GM21825 (cell line): Measurements from ENCODE around the gene APOLD1.
"Not testable (repeated sequence)": the region's sequence is repeated elsewhere in the genome, so short reads cannot be mapped to it uniquely, and the experiment has no call there.

Experiments
- ATAC-seq: cut with Tn5 transposase; IDR thresholded peaks from one replicate; pipeline ENCODE4 v1.9.1; 2021; ENCODE audit warnings: mild to moderate bottlenecking, moderate library complexity; ENCODE audit not compliant: unreplicated experiment

The APOLD1 gene, protein sequence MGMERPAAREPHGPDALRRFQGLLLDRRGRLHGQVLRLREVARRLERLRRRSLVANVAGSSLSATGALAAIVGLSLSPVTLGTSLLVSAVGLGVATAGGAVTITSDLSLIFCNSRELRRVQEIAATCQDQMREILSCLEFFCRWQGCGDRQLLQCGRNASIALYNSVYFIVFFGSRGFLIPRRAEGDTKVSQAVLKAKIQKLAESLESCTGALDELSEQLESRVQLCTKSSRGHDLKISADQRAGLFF

DNA sequence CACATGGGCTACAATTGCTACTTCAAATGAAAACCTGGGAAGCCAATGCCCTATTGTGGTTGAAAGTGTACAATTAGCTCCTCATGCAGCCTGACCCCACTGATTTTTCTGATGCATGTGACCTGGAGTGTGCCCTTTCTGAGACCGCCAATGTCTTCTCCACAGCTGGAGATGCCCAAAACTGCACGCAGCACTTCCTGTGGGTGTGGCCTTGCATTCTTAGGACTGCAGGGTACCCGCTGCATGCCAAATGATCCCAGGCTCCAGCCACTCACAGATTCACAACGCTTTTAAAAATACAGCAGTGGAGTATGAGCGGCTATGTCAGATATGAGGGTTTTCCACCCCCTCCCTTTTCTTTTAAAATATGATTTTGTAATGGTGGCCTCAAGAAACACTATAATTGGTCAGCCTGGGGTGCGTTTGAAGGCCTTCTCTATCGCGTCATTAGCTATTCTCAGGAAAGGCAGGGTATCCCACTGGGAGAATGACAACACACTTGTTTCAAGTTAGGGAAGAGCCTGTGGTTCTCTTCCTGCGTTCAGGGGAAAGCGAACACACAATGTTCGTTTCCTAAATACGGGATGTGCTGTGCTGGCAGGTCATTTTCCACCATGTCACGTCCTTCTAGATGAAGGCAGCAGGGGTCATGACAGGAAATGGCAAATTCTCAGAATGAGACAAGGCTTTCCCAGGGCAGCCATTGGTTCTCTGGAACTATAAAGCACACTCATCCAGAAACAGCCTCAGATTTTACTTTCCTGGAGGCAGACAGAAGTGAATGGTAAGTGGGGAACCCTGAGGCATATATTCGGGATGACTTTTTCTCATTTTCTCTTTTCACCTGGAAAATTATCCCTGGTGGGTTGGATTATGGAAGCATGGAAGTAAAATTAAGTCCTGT, at the start of gene APOLD1:
Gene APOLD1, plus strand, starts transcription at position 749 of the 904 bp plus-strand sequence. Its CDS starts 33 bp downstream, at position 782.
- ATAC-seq = no peak

DNA sequence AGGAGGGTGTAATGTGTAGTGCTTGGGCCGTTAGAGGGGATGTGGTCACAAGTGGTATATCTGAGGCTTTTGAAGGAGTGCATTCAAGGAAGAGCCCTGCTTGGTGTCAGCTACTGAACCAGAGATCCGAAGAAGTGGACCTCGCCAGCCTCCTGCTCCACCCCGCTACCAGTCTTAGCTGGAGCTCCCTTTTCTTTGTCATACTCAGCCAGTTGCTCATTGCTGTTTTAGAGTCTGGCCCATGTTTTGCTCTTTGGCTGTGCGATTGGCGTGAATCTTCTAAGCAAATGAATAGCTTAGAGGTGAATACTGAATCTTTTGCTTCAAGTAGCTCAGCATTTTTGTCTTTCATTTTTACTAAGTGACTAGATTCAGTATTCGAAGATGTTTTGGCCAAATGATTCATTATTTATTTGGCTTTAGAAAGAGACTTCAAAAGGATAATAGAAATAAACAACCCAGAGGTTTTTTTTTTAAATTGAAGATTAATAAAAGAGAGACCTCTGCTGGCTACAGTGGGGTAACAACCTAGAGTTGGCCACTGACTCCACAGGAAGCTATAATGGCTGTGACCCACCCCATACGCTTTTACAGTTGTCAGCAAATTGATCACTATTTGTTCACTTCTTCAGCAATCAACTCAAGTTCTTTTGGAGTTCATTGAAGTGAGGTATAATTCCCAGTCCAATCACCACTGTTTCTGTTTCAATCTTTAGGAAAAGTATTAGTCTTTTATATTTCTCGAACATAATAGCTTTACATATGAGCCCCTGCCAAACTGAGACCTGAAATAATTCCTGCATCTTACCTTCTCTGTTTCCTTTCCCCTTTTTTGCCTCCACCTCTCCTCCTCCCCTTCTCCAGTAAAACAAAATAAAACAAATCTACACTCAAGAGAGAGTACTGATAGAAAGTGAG, 48.4 kb upstream of the APOLD1 start:
- ATAC-seq = peak; percentile 65

DNA sequence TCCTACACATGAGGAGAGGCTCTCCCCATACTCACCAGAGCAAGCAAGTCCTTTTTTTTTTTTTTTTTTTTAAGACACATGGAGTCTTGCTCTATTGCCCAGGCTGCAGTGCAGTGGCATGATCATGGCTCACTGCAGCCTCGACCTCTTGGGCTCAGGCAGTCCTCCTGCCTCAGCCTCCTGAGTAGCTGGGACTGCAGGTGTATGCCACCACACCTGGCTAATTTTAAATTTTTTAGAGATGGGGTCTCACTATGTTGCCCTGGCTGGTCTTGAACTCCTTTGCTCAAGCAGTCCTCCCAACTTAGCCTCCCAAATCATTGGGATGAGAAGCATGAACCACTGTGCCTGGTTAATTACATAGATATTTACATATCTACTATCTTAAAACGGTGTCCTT, 47.3 kb upstream of the APOLD1 start:
- ATAC-seq = not testable (repeated sequence)

DNA sequence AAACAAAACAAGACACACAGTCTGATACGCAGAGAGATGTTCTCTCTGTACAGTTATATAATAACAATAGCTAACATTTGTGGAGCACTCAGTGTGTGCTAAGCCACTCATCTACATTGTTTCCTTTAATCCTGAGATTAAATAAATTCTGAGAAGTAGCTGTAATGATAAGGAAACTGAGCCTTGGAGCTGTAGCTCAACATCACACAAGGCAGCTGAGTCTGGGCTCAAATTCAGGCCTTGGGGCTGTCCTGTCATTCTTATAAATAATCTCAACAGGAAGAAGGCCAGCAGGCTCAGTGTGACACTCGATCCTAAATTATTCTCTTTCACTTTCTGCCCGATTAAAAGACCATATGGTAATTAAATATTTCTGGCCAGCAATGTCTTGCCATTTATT, 43.8 kb upstream of the APOLD1 start:
- no peak for ATAC-seq

DNA sequence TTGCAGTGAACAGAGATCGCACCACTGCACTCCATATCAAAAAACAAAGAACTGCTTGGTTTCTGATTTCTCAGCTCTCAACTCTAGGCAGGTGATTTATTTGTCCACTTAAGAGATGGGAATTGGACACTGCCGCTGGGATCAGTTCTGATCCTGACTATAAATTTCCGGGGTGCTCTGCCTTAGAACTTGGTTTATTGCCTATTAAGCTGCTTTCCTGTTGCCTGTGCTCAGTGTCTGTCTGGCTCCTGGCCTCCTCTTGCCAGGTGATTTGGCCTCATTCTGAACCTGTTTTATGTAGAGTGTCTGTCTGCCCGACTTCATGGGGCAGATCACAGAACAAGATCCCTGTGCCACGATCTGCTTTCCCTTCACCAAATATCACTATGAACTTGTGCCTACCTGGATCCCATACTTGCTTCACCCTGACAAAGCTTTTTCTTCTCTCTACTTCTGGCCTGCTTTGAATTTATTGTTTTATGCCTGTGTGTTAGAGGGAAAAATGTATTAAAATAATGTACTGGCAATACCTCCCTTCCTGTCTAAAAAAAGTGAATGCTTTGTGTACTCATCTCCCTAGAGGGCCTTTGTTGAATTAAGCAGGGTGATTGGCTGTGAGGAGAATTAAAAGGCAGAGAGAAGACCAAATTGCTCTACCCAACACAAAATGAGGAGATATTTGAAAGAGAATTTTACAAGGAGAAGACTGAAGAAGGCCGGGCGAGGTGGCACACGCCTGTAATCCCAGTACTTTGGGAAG, 40.7 kb upstream of the APOLD1 start:
- no peak for ATAC-seq

DNA sequence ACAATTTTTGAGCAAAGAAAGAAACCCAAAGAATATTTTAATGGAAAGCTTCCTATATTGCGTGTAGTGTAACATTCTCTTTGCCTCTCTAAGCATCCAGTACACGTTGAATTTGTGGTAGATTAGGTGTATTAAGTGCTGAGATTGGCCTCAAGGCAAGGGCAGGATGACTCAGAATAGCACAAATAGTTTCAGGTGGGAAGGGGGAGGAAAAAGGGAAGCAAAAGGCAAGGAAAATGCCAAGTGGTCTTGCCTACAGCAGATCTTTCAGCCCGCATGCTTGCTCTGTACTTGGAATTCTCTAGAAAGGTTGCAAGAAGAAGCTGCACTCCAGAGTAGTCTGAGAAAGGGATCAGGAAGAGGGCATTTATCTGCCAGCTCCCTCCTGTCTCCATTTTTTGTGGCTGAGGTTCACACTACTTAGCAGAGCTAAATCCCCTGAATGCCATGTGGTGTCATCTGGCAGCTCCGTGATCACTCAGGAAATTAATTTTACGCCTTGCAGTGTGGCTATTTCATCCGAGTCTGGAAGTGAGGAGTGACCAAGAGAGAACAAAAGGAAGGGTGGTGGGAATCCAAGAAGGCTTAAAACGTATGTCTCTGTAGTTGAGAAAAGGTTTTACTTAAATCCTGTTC, 39.8 kb upstream of the APOLD1 start:
- ATAC-seq = no peak

DNA sequence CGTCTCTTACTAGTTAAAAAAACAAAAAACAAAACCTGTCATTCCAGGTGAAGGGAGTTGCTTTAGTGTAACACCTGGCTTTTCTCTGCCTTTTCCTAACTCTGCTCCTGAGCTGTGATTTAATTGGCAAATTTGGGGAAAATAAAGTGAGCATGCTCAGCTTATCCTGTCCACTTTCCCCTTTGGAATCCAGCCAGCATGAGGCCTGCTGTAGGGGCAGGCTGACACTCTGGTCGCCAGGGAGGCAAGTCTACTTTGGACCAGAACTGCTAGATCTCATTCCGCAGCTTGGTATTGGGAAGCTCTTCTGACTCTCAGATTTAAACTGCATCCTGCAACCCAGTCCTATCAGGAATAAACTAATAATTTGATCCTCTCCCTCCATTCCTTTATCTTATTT, 38.2 kb upstream of the APOLD1 start:
- ATAC-seq = no peak

DNA sequence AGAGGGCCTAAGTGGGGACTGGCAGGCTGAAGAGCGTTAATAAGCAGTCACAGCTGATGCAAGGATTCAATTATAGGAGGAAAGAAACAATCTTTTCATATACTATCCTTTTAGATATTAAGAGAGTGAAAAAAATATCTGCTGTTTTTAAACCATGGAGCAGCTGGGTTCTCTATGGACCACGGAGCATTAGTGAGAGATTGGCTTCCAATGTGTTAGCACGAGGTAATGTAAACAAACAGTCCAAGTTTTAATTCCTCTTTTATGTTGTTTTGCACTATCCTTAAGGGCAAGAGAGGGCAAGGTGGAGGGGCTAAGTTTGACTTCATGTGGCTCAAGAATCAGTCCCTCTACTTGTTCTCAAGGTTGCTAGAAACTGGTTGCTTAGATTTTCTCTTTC, 37.4 kb upstream of the APOLD1 start:
- no peak for ATAC-seq

DNA sequence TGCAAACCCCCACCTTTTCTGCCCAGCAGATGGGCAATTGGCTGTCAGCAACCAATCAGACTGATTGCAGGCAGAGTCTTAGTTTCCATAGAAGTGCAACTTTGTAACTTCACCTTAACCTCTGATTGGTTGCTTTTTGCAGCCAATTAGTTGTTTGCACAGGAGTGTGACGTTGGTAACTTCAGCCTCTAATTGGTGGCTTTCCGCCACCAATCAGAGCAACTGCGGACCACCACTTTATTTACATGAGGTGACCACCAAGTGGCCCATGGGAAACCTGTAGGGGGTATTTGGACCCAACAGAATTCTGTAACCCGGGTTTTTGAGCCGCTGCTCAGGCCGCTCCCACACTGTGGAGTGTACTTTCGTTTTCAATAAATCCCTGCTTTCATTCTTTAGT, 36.0 kb upstream of the APOLD1 start:
- ATAC-seq = no peak

DNA sequence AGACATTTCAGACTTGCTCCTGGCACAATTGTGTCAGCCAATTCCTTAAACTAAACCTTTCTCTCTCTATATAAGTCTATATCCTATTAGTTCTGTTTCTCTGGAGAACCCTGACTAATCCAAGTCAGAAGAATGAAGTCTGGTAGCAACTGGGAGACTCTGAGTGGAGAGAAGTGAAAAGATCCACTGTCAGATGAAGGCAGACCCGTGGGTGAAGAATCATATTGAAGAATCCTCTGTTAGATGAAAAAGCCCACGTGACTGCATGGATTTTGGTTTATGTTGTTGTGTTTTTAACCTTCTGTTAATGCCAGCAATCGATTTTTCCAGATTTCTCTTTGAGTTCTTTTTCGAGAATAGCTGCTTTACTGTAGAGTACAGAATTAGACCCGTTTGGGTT, 29.5 kb upstream of the APOLD1 start:
- no peak for ATAC-seq

DNA sequence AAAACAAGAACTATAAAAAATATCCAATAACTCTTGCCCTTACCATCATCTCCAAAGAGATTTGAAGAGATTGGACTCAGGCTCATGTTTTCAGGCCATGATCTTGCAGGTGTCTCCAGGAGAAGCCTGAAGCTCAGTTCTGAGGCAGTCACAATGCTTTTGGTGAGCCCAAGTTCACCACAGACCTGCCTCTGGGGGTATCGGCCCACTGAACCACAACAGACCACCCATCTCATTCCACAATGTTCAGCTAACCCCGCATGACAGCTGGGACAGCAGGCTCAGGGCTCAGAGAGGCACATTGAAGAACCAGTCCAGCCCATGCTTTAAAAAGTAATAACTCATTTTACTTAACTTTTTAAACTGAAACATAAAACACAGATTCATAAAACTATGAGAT, 28.3 kb upstream of the APOLD1 start:
- ATAC-seq = no peak

DNA sequence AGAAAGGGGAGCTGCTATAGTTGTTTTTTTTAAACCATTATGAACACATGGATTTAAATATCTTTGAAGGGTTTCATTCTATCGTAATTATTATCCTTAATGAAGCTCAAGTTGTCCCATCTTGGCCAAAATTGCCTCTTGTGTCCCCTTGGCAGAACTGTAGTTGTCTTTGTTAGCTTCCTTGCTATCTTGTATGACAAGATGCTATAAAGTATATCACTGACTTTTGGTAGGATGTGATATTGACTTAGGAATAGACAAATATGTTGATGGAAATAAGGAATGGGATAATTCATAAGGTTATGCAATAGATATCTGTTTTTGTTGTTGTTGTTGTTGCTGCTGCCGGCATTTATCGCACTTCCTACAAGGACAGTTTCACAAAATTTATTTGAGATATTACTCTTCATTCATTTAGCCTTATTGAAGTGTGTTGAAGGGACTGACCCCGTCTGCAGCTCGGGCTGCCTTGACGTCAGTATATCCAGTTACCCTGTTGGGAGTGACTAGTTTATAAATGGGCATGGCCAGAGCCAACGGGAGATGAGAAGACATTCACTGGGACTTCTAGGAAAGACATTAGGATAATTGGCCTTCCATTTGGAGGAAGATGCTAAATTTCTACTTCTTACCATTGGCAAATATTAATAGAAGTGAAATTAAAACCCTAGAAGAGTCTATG, 26.1 kb upstream of the APOLD1 start:
- no peak for ATAC-seq

DNA sequence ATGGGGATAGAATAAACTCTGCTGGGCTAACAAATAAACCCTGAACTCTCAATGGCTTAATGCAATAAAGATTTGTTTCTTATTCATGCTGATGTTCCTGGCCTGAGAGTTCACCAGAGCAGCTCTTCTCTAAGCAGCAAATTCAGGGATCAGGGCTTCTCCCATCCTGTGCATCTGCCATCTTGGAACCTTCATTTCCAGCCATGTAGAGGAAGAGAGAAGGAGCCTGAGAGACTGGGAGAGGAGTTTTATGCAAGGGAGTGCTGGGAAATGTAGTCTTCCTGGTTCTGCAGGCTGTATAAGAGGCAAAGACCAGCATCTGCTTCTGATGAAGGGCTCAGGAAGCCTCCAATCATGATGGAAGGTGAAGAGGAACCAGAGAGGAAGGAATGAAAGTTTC, 20.6 kb upstream of the APOLD1 start:
- ATAC-seq = no peak

DNA sequence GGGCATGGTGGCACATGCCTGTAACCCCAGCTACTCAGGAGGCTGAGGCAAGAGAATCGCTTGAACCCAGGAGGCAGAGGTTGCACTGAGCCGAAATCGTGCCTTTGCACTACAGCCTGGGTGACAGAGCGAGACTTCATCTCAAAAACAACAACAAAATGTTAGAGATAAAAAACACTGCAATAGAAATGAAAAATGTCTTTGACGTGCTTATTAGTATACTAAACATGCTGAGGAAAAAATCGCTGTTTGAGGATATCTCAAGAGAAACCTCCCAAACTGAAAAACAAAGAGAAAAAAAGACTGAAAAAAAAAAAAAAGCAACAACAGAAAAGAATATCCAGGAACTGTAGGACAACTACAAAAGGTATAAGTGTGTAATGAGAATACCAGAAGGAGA, 15.2 kb upstream of the APOLD1 start:
- ATAC-seq = no peak

DNA sequence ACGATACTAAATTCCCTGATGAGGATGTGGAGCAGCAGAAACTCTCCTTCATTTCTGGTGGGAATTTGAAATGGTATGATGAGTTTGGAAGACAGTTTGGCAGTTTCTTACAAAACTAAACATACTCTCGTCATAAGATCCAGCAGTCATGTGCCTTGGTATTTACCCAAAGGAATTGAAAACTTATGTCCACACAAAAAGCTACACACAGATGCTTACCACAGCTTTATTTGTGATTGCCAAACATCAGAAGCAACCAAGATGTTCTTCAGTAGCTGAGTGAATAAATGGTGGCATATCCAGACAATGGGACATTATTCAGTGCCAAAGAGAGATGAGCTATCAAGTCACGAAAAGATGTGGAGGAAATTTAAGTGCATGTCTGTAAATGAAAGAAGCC, 10.7 kb upstream of the APOLD1 start:
- ATAC-seq = no peak

DNA sequence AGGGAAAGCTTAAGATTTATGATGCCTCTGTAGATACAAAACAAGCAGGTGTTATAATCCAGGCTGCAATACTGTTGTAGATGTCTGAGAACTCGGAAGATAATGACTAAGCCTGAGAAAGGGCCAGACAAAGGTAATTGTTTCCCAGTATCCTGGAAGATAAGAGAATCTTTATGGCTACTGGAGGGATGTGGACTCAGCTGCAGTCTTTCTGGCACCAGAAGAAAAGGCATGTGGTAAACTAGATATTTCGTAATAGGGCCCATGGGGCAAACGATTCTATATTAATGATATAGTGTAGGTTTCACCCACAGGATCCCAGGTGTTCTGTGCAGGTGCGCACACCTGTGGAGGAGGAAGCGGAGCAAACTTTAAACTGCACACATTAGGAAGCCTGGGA, 9.2 kb upstream of the APOLD1 start:
- ATAC-seq = no peak

DNA sequence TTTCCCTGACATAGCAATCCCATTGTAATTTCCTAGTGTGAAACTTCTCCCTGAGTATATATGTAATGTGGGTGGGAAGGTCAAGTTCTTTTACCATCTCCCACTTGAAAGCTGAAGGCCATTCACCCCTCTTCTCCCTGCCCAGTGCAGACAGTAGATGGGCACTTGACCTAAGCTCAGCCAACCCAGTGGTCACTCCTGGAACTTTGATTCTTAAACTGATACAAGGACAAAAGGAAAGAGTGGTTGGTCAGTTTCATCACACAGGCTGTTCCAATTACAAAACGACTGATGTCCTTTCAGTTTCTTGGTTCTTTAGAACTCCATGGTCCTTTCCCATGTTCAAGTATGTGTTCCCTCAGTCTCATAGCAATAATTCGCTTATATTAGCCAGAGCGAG, 8.4 kb upstream of the APOLD1 start:
- ATAC-seq = no peak

DNA sequence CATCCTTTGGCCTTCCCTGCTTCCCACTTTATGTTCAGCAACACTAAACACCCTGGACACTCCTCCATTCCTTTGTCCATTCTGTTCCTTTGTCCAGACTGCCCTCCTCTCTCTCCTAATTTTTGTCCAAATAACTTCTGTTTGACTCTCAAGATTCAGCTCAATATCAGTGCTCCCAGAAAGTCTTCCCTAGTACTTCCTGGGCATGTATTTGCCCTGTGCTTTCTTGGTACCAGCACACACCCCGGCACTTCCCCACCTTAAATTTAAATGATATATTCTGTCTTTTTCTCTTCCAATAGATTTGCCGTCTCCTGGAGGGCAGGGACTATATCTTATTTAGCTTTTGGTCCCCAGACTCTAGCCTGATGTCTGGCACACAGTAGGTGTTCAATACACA, 6.5 kb upstream of the APOLD1 start:
- ATAC-seq = no peak

DNA sequence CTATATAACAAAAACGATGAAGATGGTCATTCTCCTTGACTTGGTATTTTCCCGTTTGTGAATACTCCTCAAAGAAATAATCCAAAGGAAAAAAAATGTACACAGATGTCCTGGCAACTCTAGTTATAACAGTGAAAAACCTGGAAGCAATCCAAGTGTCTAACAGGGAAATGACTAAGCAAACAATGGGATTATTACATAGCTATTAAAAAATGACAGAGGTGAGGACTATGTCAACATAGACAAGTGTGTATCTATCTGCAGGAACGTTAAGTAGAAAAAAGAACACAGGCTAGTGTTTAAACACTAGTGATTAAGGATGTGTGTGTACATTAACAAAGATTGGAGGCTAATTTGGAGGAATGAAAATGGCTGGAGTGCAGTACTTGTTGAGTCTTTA, 5.9 kb upstream of the APOLD1 start:
- no peak for ATAC-seq

DNA sequence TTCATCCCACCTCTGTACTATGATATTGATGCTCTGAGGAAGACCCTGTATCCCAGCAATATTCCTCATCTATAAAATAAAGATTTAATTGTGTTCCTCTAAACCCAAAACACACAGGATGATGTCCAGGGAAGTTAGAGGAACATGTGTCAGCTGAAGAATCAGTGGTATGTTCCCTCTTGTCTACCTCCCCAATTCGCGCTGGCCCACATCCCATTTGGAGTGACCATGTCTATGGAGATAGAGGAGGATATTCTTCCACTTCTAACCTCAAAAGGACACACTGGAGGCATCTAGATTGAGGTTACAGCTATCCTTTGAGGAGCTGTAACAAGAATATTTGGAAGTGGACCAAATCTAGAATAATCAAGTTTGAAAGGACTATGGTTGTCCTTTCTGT, 1.3 kb upstream of the APOLD1 start:
- no peak for ATAC-seq
